ENCODE results near the gene EZR. TPM values are rescaled to one million over a fixed set of nuclear protein-coding genes. Genes with fewer than 3 reads are reported as not detected.

EZR gene
- total RNA-seq, 1 donor from 2014 or later = 264 TPM

GRCh38 chr6:158860279-158860865 lies 41.2 kb upstream of the EZR start:
- H3K4me3 ChIP-seq (ENCODE audit: low read depth, low read length) = no peak overlapping the region
- TF ChIP-seq, protein P1, sequence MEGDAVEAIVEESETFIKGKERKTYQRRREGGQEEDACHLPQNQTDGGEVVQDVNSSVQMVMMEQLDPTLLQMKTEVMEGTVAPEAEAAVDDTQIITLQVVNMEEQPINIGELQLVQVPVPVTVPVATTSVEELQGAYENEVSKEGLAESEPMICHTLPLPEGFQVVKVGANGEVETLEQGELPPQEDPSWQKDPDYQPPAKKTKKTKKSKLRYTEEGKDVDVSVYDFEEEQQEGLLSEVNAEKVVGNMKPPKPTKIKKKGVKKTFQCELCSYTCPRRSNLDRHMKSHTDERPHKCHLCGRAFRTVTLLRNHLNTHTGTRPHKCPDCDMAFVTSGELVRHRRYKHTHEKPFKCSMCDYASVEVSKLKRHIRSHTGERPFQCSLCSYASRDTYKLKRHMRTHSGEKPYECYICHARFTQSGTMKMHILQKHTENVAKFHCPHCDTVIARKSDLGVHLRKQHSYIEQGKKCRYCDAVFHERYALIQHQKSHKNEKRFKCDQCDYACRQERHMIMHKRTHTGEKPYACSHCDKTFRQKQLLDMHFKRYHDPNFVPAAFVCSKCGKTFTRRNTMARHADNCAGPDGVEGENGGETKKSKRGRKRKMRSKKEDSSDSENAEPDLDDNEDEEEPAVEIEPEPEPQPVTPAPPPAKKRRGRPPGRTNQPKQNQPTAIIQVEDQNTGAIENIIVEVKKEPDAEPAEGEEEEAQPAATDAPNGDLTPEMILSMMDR (conservative IDR thresholded peaks at IDR 0.05; ENCODE audit: low read depth, low read length) = no peak
- DNase-seq (ENCODE audit: low read depth) = no peak

DNA sequence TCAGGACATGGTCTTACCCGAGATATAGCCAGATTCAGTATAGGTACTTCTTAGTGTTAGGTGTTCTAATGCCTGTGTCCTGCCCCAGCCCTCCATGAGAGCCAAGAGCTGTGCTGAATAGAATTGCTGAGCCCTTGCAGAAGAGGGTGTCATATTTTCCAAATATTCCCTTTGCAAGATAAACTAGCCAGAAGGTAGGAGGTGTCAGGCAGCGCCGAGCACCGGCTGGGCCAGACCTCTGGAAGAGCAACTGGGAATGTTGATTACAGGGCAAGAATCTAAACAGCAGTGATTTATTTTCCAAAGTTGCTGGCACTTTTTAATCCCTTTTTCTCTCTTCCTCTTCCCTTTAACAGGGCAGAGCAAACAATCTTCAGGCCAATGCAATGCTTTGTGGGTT lies 37.1 kb upstream of the EZR start:
- TF ChIP-seq, protein P1 (conservative IDR thresholded peaks at IDR 0.05; ENCODE audit: low read depth, low read length) = no peak
- DNase-seq (ENCODE audit: low read depth) = no peak
- no peak overlapping the region for H3K4me3 ChIP-seq (ENCODE audit: low read depth, low read length)

DNA sequence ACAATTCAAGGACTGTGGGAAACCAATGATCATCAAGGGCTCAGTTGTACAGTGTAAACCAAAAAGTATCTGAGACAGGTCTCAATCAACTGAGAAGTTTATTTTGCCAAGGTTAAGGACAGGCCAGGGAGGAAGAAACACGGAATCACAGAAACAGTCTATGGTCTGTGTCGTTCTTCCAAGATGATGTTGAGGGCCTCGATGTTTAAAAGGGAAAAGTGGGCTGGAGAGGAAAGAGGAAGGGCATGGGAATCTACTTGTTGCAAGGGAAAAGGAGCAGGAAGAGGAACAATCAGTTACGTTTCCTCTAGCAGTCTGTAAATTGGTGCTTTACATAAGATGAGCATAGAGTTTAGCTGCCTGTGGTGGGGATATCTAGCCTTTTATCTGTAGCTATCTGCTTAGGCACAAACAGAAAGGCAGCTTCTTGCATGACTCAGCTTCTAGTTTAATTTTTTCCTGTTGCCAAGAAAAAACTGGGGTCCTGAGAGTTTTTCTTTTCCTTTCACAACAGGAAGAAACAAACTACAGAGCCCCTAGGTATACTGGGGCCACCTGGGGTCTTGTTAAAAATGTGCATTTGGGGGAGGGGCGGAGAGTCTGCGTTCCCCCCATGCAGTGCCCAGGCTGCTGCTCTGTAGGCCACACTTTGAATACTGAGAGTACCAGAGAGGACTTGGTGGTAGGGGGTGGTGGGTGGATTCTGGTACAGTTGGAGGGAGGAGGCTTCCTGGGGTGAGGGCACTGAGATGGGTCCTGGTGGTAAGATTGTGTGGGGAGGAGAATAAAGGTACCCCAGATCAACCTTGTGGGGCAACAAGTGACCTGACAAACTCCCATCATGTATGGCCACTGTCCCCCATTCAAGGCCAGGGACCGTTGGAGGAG lies 35.3 kb upstream of the EZR start:
- H3K4me3 ChIP-seq (ENCODE audit: low read depth, low read length) = no peak overlapping the region
- no peak for DNase-seq (ENCODE audit: low read depth)
- TF ChIP-seq, protein P1 (conservative IDR thresholded peaks at IDR 0.05; ENCODE audit: low read depth, low read length) = no peak

GRCh38 chr6:158853880-158854213 lies 34.7 kb upstream of the EZR start:
- no peak for DNase-seq (ENCODE audit: low read depth)
- no peak overlapping the region for H3K4me3 ChIP-seq (ENCODE audit: low read depth, low read length)
- TF ChIP-seq, protein P1 (conservative IDR thresholded peaks at IDR 0.05; ENCODE audit: low read depth, low read length) = no peak

DNA sequence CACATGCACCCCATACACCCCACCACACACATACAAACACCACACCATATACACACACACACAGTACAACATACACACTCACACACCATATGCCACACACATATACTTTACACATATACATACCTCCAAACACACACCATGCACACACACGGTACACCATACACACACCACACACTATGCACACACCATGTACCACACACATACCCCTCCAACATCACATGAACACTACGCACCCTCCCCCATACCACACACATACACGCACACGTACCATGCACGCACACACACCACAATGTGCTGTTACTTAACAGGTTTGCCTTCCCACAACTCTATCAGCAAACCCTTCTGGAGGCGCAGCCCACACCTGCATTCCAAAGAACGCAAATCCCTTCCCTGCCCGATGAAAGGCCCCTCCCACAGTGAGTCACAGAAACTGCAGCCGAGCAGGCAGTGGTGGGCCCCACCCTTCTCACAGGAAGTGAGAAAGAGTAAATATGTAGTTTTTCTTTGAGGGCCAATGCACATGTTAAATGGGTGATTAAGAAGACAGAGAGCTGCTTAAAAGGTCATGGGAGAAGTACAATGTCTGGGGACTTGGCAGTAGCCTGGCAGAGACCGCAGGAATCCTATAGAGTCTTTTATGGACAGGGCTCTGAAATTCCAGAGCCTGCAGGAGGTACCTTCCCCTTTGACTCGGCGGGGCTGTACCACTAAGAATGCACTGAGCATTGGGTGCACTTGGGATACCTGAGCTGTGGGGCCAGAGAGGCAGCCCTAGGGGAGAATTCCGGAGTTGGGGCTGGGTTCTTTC lies 34.1 kb upstream of the EZR start:
- peak; percentile 93 for DNase-seq (ENCODE audit: low read depth)
- no peak overlapping the region for H3K4me3 ChIP-seq (ENCODE audit: low read depth, low read length)
- TF ChIP-seq, protein P1 (conservative IDR thresholded peaks at IDR 0.05; ENCODE audit: low read depth, low read length) = no peak

DNA sequence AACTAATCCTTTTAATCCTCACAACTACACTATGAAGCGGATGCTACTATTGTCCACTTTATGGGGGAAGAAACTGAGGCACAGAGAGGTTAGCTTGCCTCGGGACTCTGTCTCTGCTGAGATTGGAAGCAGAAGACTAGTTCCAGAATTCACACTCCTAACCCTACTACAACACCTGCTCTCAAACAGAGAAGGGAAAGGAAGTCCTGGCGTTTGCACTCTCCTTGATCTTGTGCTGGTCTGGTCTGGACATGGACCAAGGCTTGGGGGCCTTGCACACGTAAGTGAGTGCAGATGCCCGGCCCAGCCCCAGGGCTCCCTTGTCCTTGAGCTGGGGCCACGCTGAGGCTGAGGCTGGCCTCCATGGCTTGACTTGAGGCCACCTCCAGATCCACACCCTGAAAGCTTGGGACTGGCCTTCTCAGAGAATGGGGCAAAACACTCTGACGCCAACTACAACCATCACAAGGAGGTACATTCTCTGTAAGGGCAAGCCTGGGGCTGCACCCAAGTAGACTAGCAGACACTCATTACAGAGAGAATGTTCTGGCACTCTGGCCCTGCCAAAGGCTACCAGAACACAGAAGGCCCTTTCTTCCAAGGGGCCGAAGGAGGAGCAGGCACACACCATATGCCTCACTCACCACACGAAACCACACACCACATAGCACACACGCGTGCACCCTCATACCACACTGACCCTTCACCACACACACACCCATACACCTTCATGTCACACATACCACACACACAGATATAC lies 33.3 kb upstream of the EZR start:
- no peak for DNase-seq (ENCODE audit: low read depth)
- no peak overlapping the region for H3K4me3 ChIP-seq (ENCODE audit: low read depth, low read length)
- TF ChIP-seq, protein P1 (conservative IDR thresholded peaks at IDR 0.05; ENCODE audit: low read depth, low read length) = no peak
